Mucosa of gallbladder (tissue), 1 donor: ENCODE results near the gene PLA2R1. TPM values are rescaled to one million over a fixed set of nuclear protein-coding genes. Genes with fewer than 3 reads are reported as not detected.

Experiments
- DNase-seq: peaks from one replicate; pipeline ENCODE4 v3.0.0-alpha.2; 2020; ENCODE audit warnings: low spot score
- total RNA-seq: library from RNA; stranded (reverse); gene quantifications from one replicate; pipeline ENCODE4 v1.2.1, GENCODE V29; 2021
- donor health status: DM: no; HTN: no; CAD: no.

Gene PLA2R1
- total RNA-seq, 1 donor from 2014 or later = 45.0 TPM

- no peak for DNase-seq
These were observed 167.0 kb downstream of the PLA2R1 start for GRCh38 chr2:159895258-159896065.

- no peak for DNase-seq
These were observed 168.1 kb downstream of the PLA2R1 start for GRCh38 chr2:159894145-159894838.

GRCh38 chr2:159892990-159893810 is 169.2 kb downstream of the PLA2R1 start:
- DNase-seq = no peak

- DNase-seq = no peak
These were observed 170.3 kb downstream of the PLA2R1 start for GRCh38 chr2:159891917-159892730.

- no peak for DNase-seq
These were observed 171.2 kb downstream of the PLA2R1 start for GRCh38 chr2:159891267-159891588.

GRCh38 chr2:159890551-159891266 is 171.7 kb downstream of the PLA2R1 start:
- no peak for DNase-seq

GRCh38 chr2:159882130-159882745 is 180.2 kb downstream of the PLA2R1 start:
- no peak for DNase-seq

Other genes starting within 250 kb of the PLA2R1 start
- 25.9 TPM for gene LY75, start 157.9 kb downstream of the PLA2R1 start, total RNA-seq
- 48.8 TPM for gene ITGB6, start 137.7 kb upstream of the PLA2R1 start, total RNA-seq